H9 (cell line): ENCODE data around the gene NKAIN1. TPM values are rescaled to one million over a fixed set of nuclear protein-coding genes. Genes with fewer than 3 reads are reported as not detected.
"Not testable (repeated sequence)": the region's sequence is repeated elsewhere in the genome, so short reads cannot be mapped to it uniquely, and the experiment has no call there.

Source experiments
- DNase-seq: peaks from one replicate; pipeline ENCODE4 v3.0.0-alpha.2; 2017
- H2AFZ ChIP-seq: one replicate; pipeline ENCODE4 v1.6.1; 2013; ENCODE audit warnings: mild to moderate bottlenecking, low read length, control low read depth, moderate library complexity
- H2AK5ac ChIP-seq: 2 replicates; pipeline ENCODE4 v1.6.1; 2013; ENCODE audit warnings: low read length, control low read depth, mixed read lengths; ENCODE audit not compliant: insufficient read length
- H2BK120ac ChIP-seq: one replicate; pipeline ENCODE4 v1.6.1; 2013; ENCODE audit warnings: low read depth, mild to moderate bottlenecking, low read length, control low read depth, inconsistent platforms; ENCODE audit not compliant: poor library complexity, severe bottlenecking
- H2BK12ac ChIP-seq: 2 replicates; pipeline ENCODE4 v1.6.1; 2013; ENCODE audit warnings: low read length, control low read depth, mixed read lengths, low read depth; ENCODE audit not compliant: insufficient read length
- H2BK15ac ChIP-seq: 2 replicates; pipeline ENCODE4 v1.6.1; 2013; ENCODE audit warnings: low read depth, low read length, control low read depth
- H2BK20ac ChIP-seq: one replicate; pipeline ENCODE4 v1.6.1; 2013; ENCODE audit warnings: low read depth, mild to moderate bottlenecking, low read length, control low read depth, inconsistent platforms; ENCODE audit not compliant: poor library complexity, severe bottlenecking
- H2BK5ac ChIP-seq: 2 replicates; pipeline ENCODE4 v1.6.1; 2013; ENCODE audit warnings: low read length, control low read depth, mixed read lengths; ENCODE audit not compliant: insufficient read length
- H3K14ac ChIP-seq: 2 replicates; pipeline ENCODE4 v1.6.1; 2013; ENCODE audit warnings: low read length, control low read depth; ENCODE audit not compliant: insufficient read depth
- H3K18ac ChIP-seq: 2 replicates; pipeline ENCODE4 v1.6.1; 2013; ENCODE audit warnings: low read depth, mild to moderate bottlenecking, mixed read lengths, low read length, control low read depth; ENCODE audit not compliant: insufficient read length
- H3K23ac ChIP-seq: 2 replicates; pipeline ENCODE4 v1.6.1; 2013; ENCODE audit warnings: low read length, control low read depth, mixed read lengths, low read depth; ENCODE audit not compliant: insufficient read length
- H3K23me2 ChIP-seq: 2 replicates; pipeline ENCODE4 v1.6.1; 2013; ENCODE audit warnings: low read depth, mild to moderate bottlenecking, mixed read lengths, low read length, control low read depth; ENCODE audit not compliant: insufficient read length, poor library complexity, severe bottlenecking
- H3K27ac ChIP-seq: 2 replicates; pipeline ENCODE4 v1.5.1; 2013; ENCODE audit warnings: low read length, control low read depth, mixed read lengths, low read depth; ENCODE audit not compliant: insufficient read length
- H3K27me3 ChIP-seq: 2 replicates; pipeline ENCODE4 v1.6.1; 2013; ENCODE audit warnings: low read length, control low read depth, inconsistent platforms; ENCODE audit not compliant: insufficient read depth
- H3K4ac ChIP-seq: 2 replicates; pipeline ENCODE4 v1.6.1; 2013; ENCODE audit warnings: low read depth, mild to moderate bottlenecking, control low read depth, inconsistent platforms, low read length, moderate library complexity
- H3K4me1 ChIP-seq: 2 replicates; pipeline ENCODE4 v1.6.1; 2013; ENCODE audit warnings: low read length, control low read depth, inconsistent platforms; ENCODE audit not compliant: insufficient read depth
- H3K4me2 ChIP-seq: 2 replicates; pipeline ENCODE4 v1.6.1; 2013; ENCODE audit warnings: low read length, control low read depth, mixed read lengths; ENCODE audit not compliant: insufficient read length, insufficient read depth
- H3K56ac ChIP-seq: 2 replicates; pipeline ENCODE4 v1.6.1; 2013; ENCODE audit warnings: low read depth, mild to moderate bottlenecking, mixed read lengths, low read length, control low read depth; ENCODE audit not compliant: insufficient read length
- H3K79me1 ChIP-seq: 2 replicates; pipeline ENCODE4 v1.6.1; 2013; ENCODE audit warnings: low read depth, mild to moderate bottlenecking, moderate library complexity, low read length, control low read depth, inconsistent platforms; ENCODE audit not compliant: insufficient read depth, poor library complexity, severe bottlenecking
- H3K79me2 ChIP-seq: 2 replicates; pipeline ENCODE4 v1.6.1; 2013; ENCODE audit warnings: low read length, control low read depth, inconsistent platforms; ENCODE audit not compliant: insufficient read depth
- H3K9ac ChIP-seq: 2 replicates; pipeline ENCODE4 v1.6.1; 2013; ENCODE audit warnings: low read length, control low read depth, mixed read lengths; ENCODE audit not compliant: insufficient read length; ENCODE audit errors: extremely low read depth
- H3K9me3 ChIP-seq: one replicate; pipeline ENCODE4 v1.6.1; 2013; ENCODE audit warnings: low read depth, low read length, inconsistent platforms; ENCODE audit not compliant: control insufficient read depth
- H3T11ph ChIP-seq: one replicate; pipeline ENCODE4 v1.6.1; 2013; ENCODE audit warnings: mild to moderate bottlenecking, low read length, control low read depth, inconsistent platforms
- H4K20me1 ChIP-seq: one replicate; pipeline ENCODE4 v1.6.1; 2013; ENCODE audit not compliant: control insufficient read depth, insufficient read length, insufficient read depth
- H4K5ac ChIP-seq: 2 replicates; pipeline ENCODE4 v1.6.1; 2013; ENCODE audit warnings: low read depth, mild to moderate bottlenecking, mixed read lengths, low read length, control low read depth; ENCODE audit not compliant: insufficient read length
- H4K8ac ChIP-seq: replicated peaks from 2 replicates; pipeline ENCODE4 v1.6.1; 2013; ENCODE audit warnings: low read length, control low read depth, mixed read lengths, low read depth; ENCODE audit not compliant: insufficient read length
- H4K91ac ChIP-seq: 2 replicates; pipeline ENCODE4 v1.6.1; 2013; ENCODE audit warnings: low read depth, mild to moderate bottlenecking, moderate library complexity, mixed read lengths, low read length, control low read depth; ENCODE audit not compliant: insufficient read length
- H3K27ac Mint-ChIP-seq, 3 experiments: 2 replicates in 2 of 3; 3 replicates in 1 of 3; pipeline ENCODE4 v1.8.0; 2020 to 2021; ENCODE audit warnings: mixed read lengths in 3 of 3, mild to moderate bottlenecking in 1 of 3, moderate library complexity in 1 of 3
- H3K27me3 Mint-ChIP-seq: 2 replicates; pipeline ENCODE4 v1.8.0; 2021; ENCODE audit warnings: low read depth, mild to moderate bottlenecking, moderate library complexity, mixed read lengths
- H3K36me3 Mint-ChIP-seq, 3 experiments: 2 replicates in 2 of 3; 3 replicates in 1 of 3; pipeline ENCODE4 v1.8.0; 2020 to 2021; ENCODE audit warnings: low read depth in 3 of 3, mixed read lengths in 3 of 3; ENCODE audit not compliant: insufficient read depth in 1 of 3
- H3K4me1 Mint-ChIP-seq, 2 experiments: 2 replicates each; pipeline ENCODE4 v1.8.0; 2020; ENCODE audit warnings: mixed read lengths in 2 of 2
- H3K4me3 Mint-ChIP-seq, 2 experiments: 2 replicates in 1 of 2; 3 replicates in 1 of 2; pipeline ENCODE4 v1.8.0; 2020 to 2021; ENCODE audit warnings: mild to moderate bottlenecking in 2 of 2, mixed read lengths in 2 of 2, moderate library complexity in 1 of 2
- H3K9me3 Mint-ChIP-seq, 2 experiments: 2 replicates in 1 of 2; 3 replicates in 1 of 2; pipeline ENCODE4 v1.8.0; 2020; ENCODE audit warnings: mild to moderate bottlenecking in 2 of 2, mixed read lengths in 2 of 2, moderate library complexity in 1 of 2
- WGBS: extraction: QIAGEN DNeasy Blood & Tissue Kit; methylation state at CpG from one replicate; pipeline ENCODE4 v1.1.7; 2013; ENCODE audit warnings: missing lambda C conversion rate, low lambda C conversion rate, mixed read lengths; ENCODE audit not compliant: insufficient read length; ENCODE audit errors: extremely low coverage; 5-methylcytosine and 5-hydroxymethylcytosine counted together
- total RNA-seq: library from RNA; stranded (reverse); gene quantifications from 2 replicates; pipeline ENCODE4 v1.2.1, GENCODE V29; 2021
- TF ChIP-seq, protein P1 (sequence below): fragments of 200-600 bp; sonication (generic); conservative IDR thresholded peaks from 3 replicates; pipeline ENCODE4 v1.8.0; 2021; ENCODE audit warnings: antibody characterized with exemption, mild to moderate bottlenecking

NKAIN1 gene
- total RNA-seq, 1 experiment from 2014 or later, result 25.6 TPM

- Histone ChIP-seq H3K18ac (no peak overlapping the region), H3K4ac (no peak overlapping the region), H4K8ac (no peak overlapping the region), H4K5ac (no peak overlapping the region), H3K9me3 (no peaks in the 10 kb centered on the region), H3K27ac (no peak overlapping the region), H2BK15ac (no peak overlapping the region), H2AK5ac (no peak overlapping the region), H3K23ac (no peak overlapping the region), H4K91ac (no peak overlapping the region), H2BK120ac (no peak overlapping the region), H2BK20ac (no peak overlapping the region), H3K4me2 (no peak overlapping the region), H3K4me1 (no peaks in the 10 kb centered on the region), H2BK12ac (no peak overlapping the region), H3K79me2 (no peaks in the 10 kb centered on the region), H3K14ac (no peak overlapping the region), H4K20me1 (peaks cover 2% of the 10 kb centered on the region), H2AFZ (no peak overlapping the region), H3K23me2 (peaks cover 3% of the 10 kb centered on the region), H3K27me3 (no peaks in the 10 kb centered on the region), H3K9ac (no peak overlapping the region), H3K79me1 (no peaks in the 10 kb centered on the region), H3T11ph (no peak overlapping the region), H3K56ac (no peak overlapping the region), H2BK5ac (no peak overlapping the region)
- H3K4me1 Mint-ChIP-seq, result peaks cover 2 to 6% of the 10 kb centered on the region in 2 experiments; a peak in 1 of 4 replicates
- no CpG with 5 or more reads among the region's 6 CpGs for WGBS
- no peak for DNase-seq
- H3K27ac Mint-ChIP-seq, result no peak overlapping the region; a peak in 1 of 7 replicates
- peaks cover 3% of the 10 kb centered on the region; the same call in 1 of the 2 replicates for H3K27me3 Mint-ChIP-seq
- H3K4me3 Mint-ChIP-seq, result no peak overlapping the region
- peaks cover 12 to 14% of the 10 kb centered on the region in 2 experiments; a peak in 4 of 5 replicates for H3K9me3 Mint-ChIP-seq
- TF ChIP-seq, protein P1, sequence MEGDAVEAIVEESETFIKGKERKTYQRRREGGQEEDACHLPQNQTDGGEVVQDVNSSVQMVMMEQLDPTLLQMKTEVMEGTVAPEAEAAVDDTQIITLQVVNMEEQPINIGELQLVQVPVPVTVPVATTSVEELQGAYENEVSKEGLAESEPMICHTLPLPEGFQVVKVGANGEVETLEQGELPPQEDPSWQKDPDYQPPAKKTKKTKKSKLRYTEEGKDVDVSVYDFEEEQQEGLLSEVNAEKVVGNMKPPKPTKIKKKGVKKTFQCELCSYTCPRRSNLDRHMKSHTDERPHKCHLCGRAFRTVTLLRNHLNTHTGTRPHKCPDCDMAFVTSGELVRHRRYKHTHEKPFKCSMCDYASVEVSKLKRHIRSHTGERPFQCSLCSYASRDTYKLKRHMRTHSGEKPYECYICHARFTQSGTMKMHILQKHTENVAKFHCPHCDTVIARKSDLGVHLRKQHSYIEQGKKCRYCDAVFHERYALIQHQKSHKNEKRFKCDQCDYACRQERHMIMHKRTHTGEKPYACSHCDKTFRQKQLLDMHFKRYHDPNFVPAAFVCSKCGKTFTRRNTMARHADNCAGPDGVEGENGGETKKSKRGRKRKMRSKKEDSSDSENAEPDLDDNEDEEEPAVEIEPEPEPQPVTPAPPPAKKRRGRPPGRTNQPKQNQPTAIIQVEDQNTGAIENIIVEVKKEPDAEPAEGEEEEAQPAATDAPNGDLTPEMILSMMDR, result no peak
- peaks cover 7 to 30% (median 20%) of the 10 kb centered on the region in 3 experiments for H3K36me3 Mint-ChIP-seq
Observed at GRCh38 chr1:31180338-31180737, 59.3 kb downstream of the NKAIN1 start.

DNA sequence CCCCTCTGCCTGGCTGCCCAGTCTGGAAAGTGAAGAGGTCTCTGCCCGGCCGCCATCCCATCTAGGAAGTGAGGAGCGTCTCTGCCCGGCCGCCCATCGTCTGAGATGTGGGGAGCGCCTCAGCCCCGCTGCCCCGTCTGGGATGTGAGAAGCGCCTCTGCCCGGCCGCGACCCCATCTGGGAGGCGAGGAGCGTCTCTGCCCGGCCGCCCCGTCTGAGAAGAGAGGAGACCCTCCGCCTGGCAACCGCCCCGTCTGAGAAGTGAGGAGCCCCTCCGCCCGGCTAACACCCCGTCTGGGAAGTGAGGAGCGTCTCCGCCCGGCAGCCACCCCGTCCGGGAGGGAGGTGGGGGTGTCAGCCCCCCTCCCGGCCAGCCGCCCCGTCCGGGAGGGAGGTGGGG is 63.4 kb downstream of the NKAIN1 start:
- H3K18ac ChIP-seq, H3K23ac ChIP-seq, H3K27me3 ChIP-seq, H3K23me2 ChIP-seq, DNase-seq, H2AFZ ChIP-seq, H3K4me3 Mint-ChIP-seq, H3K4me1 ChIP-seq, H3K27ac Mint-ChIP-seq, H4K5ac ChIP-seq, H3K79me1 ChIP-seq, H2BK5ac ChIP-seq, H4K20me1 ChIP-seq, H3K4ac ChIP-seq, H3K79me2 ChIP-seq, H2BK12ac ChIP-seq, H3K56ac ChIP-seq, H3K9me3 ChIP-seq, H3T11ph ChIP-seq, H2BK15ac ChIP-seq, H3K14ac ChIP-seq, H2BK120ac ChIP-seq, H3K4me1 Mint-ChIP-seq, H4K91ac ChIP-seq, H3K4me2 ChIP-seq, H3K27me3 Mint-ChIP-seq, H3K9ac ChIP-seq, H4K8ac ChIP-seq, H3K27ac ChIP-seq, H2BK20ac ChIP-seq, H2AK5ac ChIP-seq: not testable (repeated sequence)
- no CpG with 5 or more reads among the region's 33 CpGs for WGBS
- Mint-ChIP-seq H3K9me3 (peaks cover 20% of the 10 kb centered on the region in 2 experiments; a peak in 4 of 5 replicates), H3K36me3 (peaks cover 7 to 25% (median 20%) of the 10 kb centered on the region in 3 experiments)
